ENCODE results near the gene UXT. TPM values are rescaled to one million over a fixed set of nuclear protein-coding genes. Genes with fewer than 3 reads are reported as not detected.

The UXT gene
- total RNA-seq, 4 donors from 2014 or later = 91.0 to 126 (median 99.6) TPM

DNA sequence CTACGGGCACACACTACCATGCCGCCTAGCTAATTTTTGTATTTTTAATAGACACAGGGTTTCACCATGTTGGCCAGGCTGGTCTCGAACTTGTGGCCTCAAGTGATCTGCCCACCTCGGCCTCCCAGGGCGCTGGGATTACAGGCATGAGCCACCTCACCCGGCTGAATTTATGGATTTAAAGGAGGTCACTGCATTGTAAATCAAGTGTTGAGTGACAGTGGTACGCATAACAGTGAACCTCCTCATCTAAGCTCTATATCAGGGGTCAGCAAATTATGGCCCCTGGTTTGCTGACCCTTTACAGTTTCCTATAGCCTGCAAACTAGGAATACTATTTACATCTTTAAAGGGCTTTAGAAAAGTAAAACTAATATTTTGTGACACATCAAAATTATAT is 2.6 kb upstream of the UXT start:
- no peak for TF ChIP-seq CTCF (IDR thresholded peaks at IDR 0.05)
- ATAC-seq (ENCODE audit: low FRiP score) (no peak), DNase-seq (ENCODE audit: low spot score) (no peak)

DNA sequence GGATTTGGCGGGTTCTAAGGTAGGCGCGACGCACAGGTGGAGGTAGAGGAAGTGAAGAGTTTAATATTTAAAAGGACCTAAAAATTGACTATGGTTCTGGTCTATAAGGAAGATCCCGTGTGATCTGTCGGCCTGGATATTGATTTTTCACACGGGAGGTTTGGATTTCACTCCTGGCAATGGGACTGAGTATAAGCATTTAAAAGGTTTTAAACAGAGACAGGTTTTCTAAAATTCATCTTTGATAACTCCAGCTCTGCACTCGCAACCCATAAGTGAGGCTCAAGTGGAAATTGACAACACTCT is 394 bp upstream of the UXT start:
- DNase-seq (ENCODE audit: low spot score) = no peak
- ATAC-seq (ENCODE audit: low FRiP score) = no peak
- TF ChIP-seq CTCF (IDR thresholded peaks at IDR 0.05) = no peak

DNA sequence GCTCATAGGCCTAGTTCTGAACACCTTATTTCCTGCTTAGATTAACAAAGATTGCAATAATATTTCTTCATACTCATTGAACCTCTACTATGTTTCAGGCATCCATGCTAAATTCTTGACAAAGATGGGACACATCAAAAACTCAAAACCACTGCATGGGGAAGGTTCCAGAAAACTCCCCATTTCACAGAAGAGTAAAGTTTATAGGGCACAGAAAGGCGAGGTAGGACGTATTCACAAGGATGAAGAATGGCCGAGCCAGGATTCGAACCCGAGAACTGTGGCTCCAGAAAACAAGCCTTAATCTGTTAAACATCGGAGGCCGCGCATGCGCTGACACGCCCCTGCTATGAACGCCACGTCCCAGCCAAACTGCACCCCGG is 688 bp downstream of the UXT start:
- no peak for TF ChIP-seq CTCF (IDR thresholded peaks at IDR 0.05)
- DNase-seq (ENCODE audit: low spot score) = no peak
- no peak for ATAC-seq (ENCODE audit: low FRiP score)

DNA sequence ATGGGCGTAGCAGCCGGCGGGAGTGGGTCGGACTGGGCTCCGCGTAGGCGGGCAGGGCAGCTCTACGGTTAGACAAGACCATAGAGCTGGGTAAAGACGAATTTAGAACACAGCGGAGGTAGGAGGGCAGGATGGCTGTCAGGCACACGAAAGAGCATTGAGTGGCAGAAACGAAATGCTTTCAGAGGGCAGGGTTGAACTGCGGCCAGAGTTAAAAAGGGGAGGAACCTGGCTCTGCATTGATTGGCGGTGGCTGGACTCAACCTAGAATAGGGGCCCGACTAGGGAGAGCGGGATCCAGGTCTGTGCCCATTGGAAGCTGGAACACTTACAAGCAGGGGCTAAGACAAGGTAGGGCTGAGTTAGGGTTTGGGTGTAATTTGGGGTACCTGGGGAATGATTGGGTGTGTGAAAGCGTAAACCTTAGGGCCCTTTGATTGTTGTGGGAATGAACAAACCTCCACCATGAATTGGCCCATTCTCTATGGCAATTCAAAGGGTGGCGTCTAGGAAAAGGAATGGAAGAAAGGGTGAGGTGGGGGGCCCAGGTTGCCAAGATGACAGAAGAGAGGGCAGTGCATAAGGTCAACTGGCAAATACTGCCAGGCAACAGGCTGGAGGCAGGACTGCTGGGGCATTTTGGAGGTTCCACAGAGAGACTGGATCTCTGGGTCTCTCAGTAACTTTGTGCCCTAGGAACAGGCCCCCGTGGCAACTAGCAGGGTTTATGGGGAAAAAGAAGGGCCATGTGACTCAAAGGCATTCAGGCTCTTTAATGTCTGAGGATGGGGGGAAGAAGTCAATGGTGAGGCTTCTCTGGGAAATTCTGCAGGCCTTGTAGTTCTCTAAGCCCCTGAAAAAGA is 7.7 kb downstream of the UXT start:
- ATAC-seq (ENCODE audit: low FRiP score) (peak; percentile 19), DNase-seq (ENCODE audit: low spot score) (no peak)
- TF ChIP-seq CTCF (IDR thresholded peaks at IDR 0.05) = no peak

- TF ChIP-seq CTCF (IDR thresholded peaks at IDR 0.05) = no peak
- peak; percentile 97 for ATAC-seq (ENCODE audit: low FRiP score)
- DNase-seq (ENCODE audit: low spot score) = peak; percentile 67
Observed at GRCh38 chrX:47650164-47651042, 8.6 kb downstream of the UXT start, which contains the start of gene ELK1. TSS of gene ELK1 (minus strand) at chrX:47650563. CDS start at chrX:47641441, 9,122 bp downstream.

- no peak for ATAC-seq (ENCODE audit: low FRiP score)
- no peak for TF ChIP-seq CTCF (IDR thresholded peaks at IDR 0.05)
Observed at GRCh38 chrX:47649781-47650163, 9.2 kb downstream of the UXT start.

More at GRCh38 chrX:47649781-47650163, 9.2 kb downstream of the UXT start:
- no peak for DNase-seq (ENCODE audit: low spot score)

Data from omental fat pad (tissue), 4 donors.